Sigmoid colon (tissue), 7 donors: ENCODE results near the gene AFAP1. TPM values are rescaled to one million over a fixed set of nuclear protein-coding genes. Genes with fewer than 3 reads are reported as not detected.

Experiments used
- DNase-seq: peaks from one replicate; pipeline ENCODE4 v3.0.0-alpha.2; 2019
- H3K27ac ChIP-seq, 4 donors: fragments of 200-600 bp; sonication (generic); one replicate each; pipeline ENCODE4 v1.5.1; 2016 to 2019; ENCODE audit warnings: mild to moderate bottlenecking in 1 of 4
- H3K27me3 ChIP-seq, 3 donors: fragments of 200-600 bp; sonication (generic); one replicate each; pipeline ENCODE4 v1.5.1; 2019; ENCODE audit warnings: mild to moderate bottlenecking in 1 of 3
- H3K36me3 ChIP-seq, 4 donors: fragments of 200-600 bp; sonication (generic); one replicate each; pipeline ENCODE4 v1.5.1; 2016 to 2019
- H3K4me1 ChIP-seq, 4 donors: fragments of 200-600 bp; sonication (generic); one replicate each; pipeline ENCODE4 v1.5.1; 2017 to 2019
- H3K4me3 ChIP-seq, 4 donors: fragments of 200-600 bp; sonication (generic); one replicate each; pipeline ENCODE4 v1.5.1; 2017 to 2019; ENCODE audit warnings: mild to moderate bottlenecking in 2 of 4, moderate library complexity in 1 of 4
- H3K9me3 ChIP-seq, 4 donors: fragments of 200-600 bp in 3 of 4; sonication (generic) in 3 of 4; one replicate each; pipeline versions ENCODE4 v1.5.1 to v1.6.1; 2013 to 2019
- CTCF ChIP-seq, 4 experiments: fragments of 450-650 bp in 3 of 4; fragments of 200-600 bp in 1 of 4; IDR thresholded peaks; one replicate each; pipeline ENCODE4 v1.5.1; 2016 to 2019; ENCODE audit warnings: antibody characterized with exemption in 4 of 4, mild to moderate bottlenecking in 3 of 4, moderate library complexity in 2 of 4
- EP300 ChIP-seq, 4 donors: sonication (generic); formaldehyde crosslinking; IDR thresholded peaks; one replicate each; pipeline ENCODE4 v1.6.1; 2017; ENCODE audit warnings: antibody characterized with exemption in 4 of 4
- POLR2A ChIP-seq, 2 donors: fragments of 450-650 bp; IDR thresholded peaks; one replicate each; pipeline ENCODE4 v1.6.1; 2016; ENCODE audit warnings: antibody characterized with exemption in 2 of 2, mild to moderate bottlenecking in 2 of 2, moderate library complexity in 2 of 2
- POLR2AphosphoS5 ChIP-seq, 4 donors: sonication (generic); formaldehyde crosslinking; IDR thresholded peaks; one replicate each; pipeline ENCODE4 v1.6.1; 2017; ENCODE audit warnings: antibody characterized with exemption in 4 of 4
- WGBS, 2 donors: extraction: QIAGEN DNeasy Blood & Tissue Kit; methylation state at CpG; one replicate each; pipeline ENCODE4 v1.1.7; 2013; 5-methylcytosine and 5-hydroxymethylcytosine counted together
- intact Hi-C: fragments of 100-400 bp; cut with DNase I; formaldehyde crosslinking; loops from one replicate; pipeline ENCODE4 v1.15.1; 2023
- polyA plus RNA-seq, 3 donors: library from polyadenylated mRNA; stranded (reverse); fragments of 200-250 nt; gene quantifications; one replicate each; pipeline ENCODE4 v1.2.3, GENCODE V29; 2013
- total RNA-seq, 4 donors: library from RNA; depleted of rRNA; stranded (reverse); fragments of >200 nt; gene quantifications; one replicate each; pipeline ENCODE4 v1.1.0, GENCODE V29; 2016
- donor health status: healthy with polysubstance abuse.
- donor health status: Bipolar disorder and iron deficiency.
- donor health status: healthy.

The AFAP1 gene
- total and polyA plus RNA-seq, 7 donors, result 7.6 to 51.3 (median 24.0) TPM

DNA sequence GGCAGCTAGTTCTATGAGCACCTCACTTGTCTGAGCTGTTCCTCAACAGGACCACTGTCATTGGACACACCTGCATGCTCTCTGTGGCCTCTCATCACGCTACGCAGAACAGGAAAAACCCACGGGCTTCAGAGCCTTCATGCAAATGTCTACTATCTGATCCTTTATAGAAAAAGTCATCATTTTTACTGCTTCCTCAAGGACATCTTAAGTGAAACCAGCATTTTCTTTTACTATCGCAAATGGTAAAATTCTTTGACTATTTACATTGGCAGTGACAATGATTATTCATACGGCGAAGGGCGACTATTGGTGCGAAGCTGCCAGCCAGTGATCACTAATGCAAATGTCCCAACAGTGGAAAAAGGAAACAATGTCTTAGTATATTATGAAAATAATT lies 147.0 kb downstream of the AFAP1 start:
- 75 to 83% methylated on average over 8 of the region's 8 CpGs for WGBS, 2 donors
- DNase-seq, result no peak
- intact Hi-C loops, result no loop called here
- Histone ChIP-seq H3K27me3 (no peaks in the 10 kb centered on the region), H3K4me1 (peaks cover 0 to 31% (median 27%) of the 10 kb centered on the region in 4 donors), H3K27ac (no peak overlapping the region), H3K9me3 (no peaks in the 10 kb centered on the region), H3K4me3 (no peak overlapping the region), H3K36me3 (peaks cover 5 to 49% (median 9%) of the 10 kb centered on the region in 4 donors)
- TF ChIP-seq CTCF (IDR thresholded peaks at IDR 0.05) (no peak), EP300 (IDR thresholded peaks at IDR 0.05) (no peak), POLR2A (IDR thresholded peaks at IDR 0.05) (no peak), POLR2AphosphoS5 (IDR thresholded peaks at IDR 0.05) (no peak)

- DNase-seq, result peak; percentile 32
These were observed 148.7 kb downstream of the AFAP1 start for GRCh38 chr4:7790999-7791398.

GRCh38 chr4:7790023-7790422 lies 149.6 kb downstream of the AFAP1 start:
- DNase-seq, result no peak
- no peak overlapping the region for H3K4me3 ChIP-seq
- intact Hi-C loops, result no loop called here
- no peaks in the 10 kb centered on the region for H3K9me3 ChIP-seq
- peak overlapping the region in 2 of 4 donors; percentile 7 to 60 for H3K27ac ChIP-seq
- TF ChIP-seq CTCF (IDR thresholded peaks at IDR 0.05) (no peak), EP300 (IDR thresholded peaks at IDR 0.05) (no peak), POLR2A (IDR thresholded peaks at IDR 0.05) (no peak), POLR2AphosphoS5 (IDR thresholded peaks at IDR 0.05) (no peak)
- peaks cover 5 to 43% (median 6%) of the 10 kb centered on the region in 4 donors for H3K36me3 ChIP-seq
- 58 to 69% methylated on average over 2 of the region's 2 CpGs for WGBS, 2 donors
- no peaks in the 10 kb centered on the region for H3K27me3 ChIP-seq
- peaks cover 0 to 31% (median 27%) of the 10 kb centered on the region in 4 donors for H3K4me1 ChIP-seq

More at GRCh38 chr4:7790999-7791398, 148.7 kb downstream of the AFAP1 start:
- H3K4me1 ChIP-seq, result peaks cover 0 to 31% (median 27%) of the 10 kb centered on the region in 4 donors
- 67 to 80% methylated on average over 2 of the region's 2 CpGs for WGBS, 2 donors
- no peak for TF ChIP-seq EP300 (IDR thresholded peaks at IDR 0.05)
- TF ChIP-seq CTCF (IDR thresholded peaks at IDR 0.05), result no peak
- no peak for TF ChIP-seq POLR2AphosphoS5 (IDR thresholded peaks at IDR 0.05)
- TF ChIP-seq POLR2A (IDR thresholded peaks at IDR 0.05), result no peak
- H3K4me3 ChIP-seq, result no peak overlapping the region
- H3K36me3 ChIP-seq, result peaks cover 5 to 39% (median 6%) of the 10 kb centered on the region in 4 donors
- H3K27me3 ChIP-seq, result no peaks in the 10 kb centered on the region
- H3K9me3 ChIP-seq, result no peaks in the 10 kb centered on the region
- intact Hi-C loops, result no loop called here
- peak overlapping the region in 1 of 4 donors; percentile 22 for H3K27ac ChIP-seq

DNA sequence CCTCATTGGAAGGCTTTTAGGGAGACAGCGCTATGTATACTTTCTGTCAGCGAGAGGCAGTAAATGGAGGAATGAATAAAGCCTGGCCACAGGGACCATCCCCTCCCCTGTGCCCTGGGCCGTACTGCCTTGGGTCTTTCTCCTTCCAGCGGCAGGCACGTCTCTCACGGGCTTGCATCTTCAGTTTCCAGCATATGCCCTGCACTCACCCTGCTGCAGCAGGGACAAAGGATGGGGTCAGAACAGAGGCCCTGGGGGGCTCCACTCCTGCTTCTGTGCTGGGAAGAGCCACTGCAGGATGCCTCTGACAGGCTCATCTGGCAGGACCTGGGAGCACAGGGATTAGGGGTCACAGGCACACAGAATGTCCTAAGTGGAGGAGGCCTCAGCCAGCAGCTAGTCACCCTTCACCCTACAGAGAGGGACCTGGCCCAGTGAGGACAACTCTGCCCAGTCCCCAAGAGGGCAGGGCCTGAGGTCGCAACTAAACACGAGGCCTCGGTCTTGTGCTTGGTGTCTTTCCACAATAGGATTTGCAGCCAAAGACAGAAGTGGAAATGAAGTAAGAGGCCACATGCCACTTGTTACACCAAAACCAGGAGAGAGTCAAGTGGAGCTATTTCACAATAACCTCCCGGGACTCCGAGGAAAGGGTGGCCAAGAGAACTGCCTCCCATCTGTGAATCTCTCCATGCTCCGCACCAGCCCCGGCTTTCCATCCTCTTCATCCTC lies 150.8 kb downstream of the AFAP1 start:
- H3K4me3 ChIP-seq, result no peak overlapping the region
- WGBS, 2 donors, result 81 to 88% methylated on average over 13 of the region's 13 CpGs
- no peak for TF ChIP-seq CTCF (IDR thresholded peaks at IDR 0.05)
- TF ChIP-seq EP300 (IDR thresholded peaks at IDR 0.05), result peak in 2 of 4 donors; percentile 53 to 66
- TF ChIP-seq POLR2AphosphoS5 (IDR thresholded peaks at IDR 0.05), result peak in 3 of 4 donors; percentile 25 to 63 (median 62)
- no peak for TF ChIP-seq POLR2A (IDR thresholded peaks at IDR 0.05)
- peaks cover 5 to 50% (median 6%) of the 10 kb centered on the region in 4 donors for H3K36me3 ChIP-seq
- H3K27ac ChIP-seq, result peak overlapping the region in 3 of 4 donors; percentile 10 to 60 (median 31)
- intact Hi-C loops, result no loop called here
- DNase-seq, result peak; percentile 82
- no peaks in the 10 kb centered on the region for H3K9me3 ChIP-seq
- H3K4me1 ChIP-seq, result peaks cover 0 to 31% (median 29%) of the 10 kb centered on the region in 4 donors
- H3K27me3 ChIP-seq, result no peaks in the 10 kb centered on the region
